Karpas-422 (cell line): Measurements from ENCODE around the gene CYP4A22. TPM values are rescaled to one million over a fixed set of nuclear protein-coding genes. Genes with fewer than 3 reads are reported as not detected.

Experiments used
- DNase-seq: peaks from one replicate; pipeline ENCODE4 v3.0.0-alpha.2; 2015
- H2AFZ ChIP-seq: fragments of 200-600 bp; sonication (generic); 2 replicates; pipeline ENCODE4 v1.6.1; 2014; ENCODE audit warnings: antibody characterized with exemption, low read length, mixed read lengths
- H3K27ac ChIP-seq: fragments of 200-600 bp; sonication (generic); 2 replicates; pipeline ENCODE4 v1.5.1; 2014; ENCODE audit warnings: mild to moderate bottlenecking, low read length, moderate library complexity
- H3K27me3 ChIP-seq: fragments of 200-600 bp; sonication (generic); 2 replicates; pipeline ENCODE4 v1.6.1; 2014; ENCODE audit warnings: low read length, mixed read lengths
- H3K36me3 ChIP-seq: fragments of 200-600 bp; sonication (generic); 2 replicates; pipeline ENCODE4 v1.6.1; 2014; ENCODE audit warnings: low read length, mixed read lengths; ENCODE audit not compliant: insufficient read depth
- H3K4me1 ChIP-seq: fragments of 200-600 bp; sonication (generic); 2 replicates; pipeline ENCODE4 v1.6.1; 2014; ENCODE audit warnings: mild to moderate bottlenecking, low read length, mixed read lengths
- H3K4me2 ChIP-seq: fragments of 200-600 bp; sonication (generic); 2 replicates; pipeline ENCODE4 v1.6.1; 2014; ENCODE audit warnings: low read length, low read depth, mild to moderate bottlenecking; ENCODE audit not compliant: poor library complexity, severe bottlenecking
- H3K4me3 ChIP-seq: fragments of 200-600 bp; sonication (generic); 2 replicates; pipeline ENCODE4 v1.5.1; 2014; ENCODE audit warnings: mild to moderate bottlenecking, antibody characterized with exemption, low read length, mixed read lengths
- H3K79me2 ChIP-seq: fragments of 200-600 bp; sonication (generic); 2 replicates; pipeline ENCODE4 v1.6.1; 2014; ENCODE audit warnings: mild to moderate bottlenecking, low read length, mixed read lengths
- H3K9ac ChIP-seq: fragments of 200-600 bp; sonication (generic); 2 replicates; pipeline ENCODE4 v1.6.0; 2014; ENCODE audit warnings: low read length
- H3K9me2 ChIP-seq: fragments of 200-600 bp; sonication (generic), shearing (Covaris generic); replicated peaks from 2 replicates; pipeline ENCODE4 v1.6.0; 2014; ENCODE audit warnings: mild to moderate bottlenecking, low read length, moderate library complexity; ENCODE audit not compliant: insufficient read depth
- H3K9me3 ChIP-seq: fragments of 300-700, 200-600 bp; sonication (generic); 2 replicates; pipeline ENCODE4 v1.6.1; 2014; ENCODE audit warnings: low read length, mixed read lengths
- H4K20me1 ChIP-seq: fragments of 200-600 bp; sonication (generic); 2 replicates; pipeline ENCODE4 v1.6.1; 2014; ENCODE audit warnings: mild to moderate bottlenecking, antibody characterized with exemption, low read length, low read depth; ENCODE audit not compliant: insufficient read depth
- total RNA-seq: library from RNA; depleted of rRNA; stranded (reverse); fragments of >200 nt; shearing (Covaris generic); gene quantifications from 2 replicates; pipeline ENCODE4 v1.2.3, GENCODE V29; 2014; ENCODE audit warnings: low replicate concordance

Gene CYP4A22
- total RNA-seq, 1 experiment from 2014 or later, result not detected

- Histone ChIP-seq H3K4me3 (no peak overlapping the region), H3K9me2 (no peaks in the 10 kb centered on the region), H3K4me1 (no peaks in the 10 kb centered on the region), H3K79me2 (no peaks in the 10 kb centered on the region), H3K27ac (no peak overlapping the region), H3K4me2 (no peak overlapping the region), H3K9ac (no peak overlapping the region), H3K9me3 (no peaks in the 10 kb centered on the region), H4K20me1 (no peaks in the 10 kb centered on the region), H3K36me3 (no peaks in the 10 kb centered on the region), H3K27me3 (no peaks in the 10 kb centered on the region), H2AFZ (no peak overlapping the region)
- DNase-seq, result no peak
Observed at GRCh38 chr1:47161298-47162040, 24.2 kb downstream of the CYP4A22 start.

GRCh38 chr1:47164552-47164951 is 27.3 kb downstream of the CYP4A22 start:
- no peak overlapping the region for H3K27ac ChIP-seq
- DNase-seq, result no peak
- no peak overlapping the region for H3K4me2 ChIP-seq
- H3K27me3 ChIP-seq, result no peaks in the 10 kb centered on the region
- H3K4me1 ChIP-seq, result no peaks in the 10 kb centered on the region
- no peak overlapping the region for H2AFZ ChIP-seq
- no peak overlapping the region for H3K9ac ChIP-seq
- no peak overlapping the region for H3K4me3 ChIP-seq
- H3K36me3 ChIP-seq, result no peaks in the 10 kb centered on the region
- no peaks in the 10 kb centered on the region for H3K9me3 ChIP-seq
- H4K20me1 ChIP-seq, result no peaks in the 10 kb centered on the region
- no peaks in the 10 kb centered on the region for H3K79me2 ChIP-seq
- no peaks in the 10 kb centered on the region for H3K9me2 ChIP-seq

GRCh38 chr1:47172782-47173181 is 35.5 kb downstream of the CYP4A22 start:
- no peaks in the 10 kb centered on the region for H3K27me3 ChIP-seq
- H3K27ac ChIP-seq, result no peak overlapping the region
- no peaks in the 10 kb centered on the region for H4K20me1 ChIP-seq
- H3K4me3 ChIP-seq, result no peak overlapping the region
- H3K9me2 ChIP-seq, result no peaks in the 10 kb centered on the region
- no peaks in the 10 kb centered on the region for H3K79me2 ChIP-seq
- H3K9me3 ChIP-seq, result no peaks in the 10 kb centered on the region
- no peak overlapping the region for H3K4me2 ChIP-seq
- H3K4me1 ChIP-seq, result no peaks in the 10 kb centered on the region
- H2AFZ ChIP-seq, result no peak overlapping the region
- H3K36me3 ChIP-seq, result no peaks in the 10 kb centered on the region
- no peak for DNase-seq
- no peak overlapping the region for H3K9ac ChIP-seq

GRCh38 chr1:47174656-47175020 is 37.4 kb downstream of the CYP4A22 start:
- H4K20me1 ChIP-seq, result no peaks in the 10 kb centered on the region
- no peak for DNase-seq
- H3K36me3 ChIP-seq, result no peaks in the 10 kb centered on the region
- H3K27ac ChIP-seq, result no peak overlapping the region
- H3K4me3 ChIP-seq, result no peak overlapping the region
- H3K4me2 ChIP-seq, result no peak overlapping the region
- H3K9me2 ChIP-seq, result no peaks in the 10 kb centered on the region
- H3K9me3 ChIP-seq, result no peaks in the 10 kb centered on the region
- no peak overlapping the region for H3K9ac ChIP-seq
- H3K79me2 ChIP-seq, result no peaks in the 10 kb centered on the region
- H3K4me1 ChIP-seq, result peaks cover 10% of the 10 kb centered on the region
- no peaks in the 10 kb centered on the region for H3K27me3 ChIP-seq
- H2AFZ ChIP-seq, result no peak overlapping the region

DNA sequence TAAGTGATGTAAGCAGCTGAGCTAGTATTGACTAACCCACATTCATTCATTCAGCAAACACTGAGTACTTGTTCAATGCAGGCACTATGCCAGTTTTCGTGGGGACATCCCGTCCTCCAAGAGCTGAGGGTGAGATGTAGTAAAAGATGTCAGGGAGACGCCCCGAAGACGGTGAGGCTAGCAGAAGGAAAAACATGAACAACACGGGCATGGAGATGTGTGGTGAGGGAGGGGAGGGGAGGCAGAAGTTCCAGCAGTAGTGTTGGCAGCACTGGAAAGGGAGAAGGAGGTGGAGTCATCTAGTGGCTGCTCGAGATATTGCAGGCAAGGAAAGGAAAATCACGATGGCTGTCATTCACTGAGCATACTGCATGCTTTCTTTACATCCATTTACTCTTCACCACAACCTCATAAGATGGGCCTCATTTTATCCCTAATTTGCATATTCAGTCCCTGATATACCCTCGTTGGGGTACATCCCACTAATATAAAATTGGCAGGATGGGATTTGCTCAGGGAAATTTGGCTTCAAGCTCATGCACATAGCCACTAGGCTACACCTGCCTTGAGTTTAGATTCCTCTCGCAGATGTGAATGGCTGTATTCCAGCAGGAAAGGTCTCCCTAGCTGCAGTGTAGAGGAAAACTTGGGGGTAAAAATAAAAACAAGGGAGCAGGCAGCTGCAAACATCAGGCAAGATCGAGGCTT is 38.1 kb downstream of the CYP4A22 start:
- no peaks in the 10 kb centered on the region for H3K79me2 ChIP-seq

GRCh38 chr1:47178020-47178419 is 40.8 kb downstream of the CYP4A22 start:
- Histone ChIP-seq H3K4me3 (no peak overlapping the region), H3K9me2 (no peaks in the 10 kb centered on the region), H3K27ac (no peak overlapping the region), H4K20me1 (no peaks in the 10 kb centered on the region), H3K9me3 (no peaks in the 10 kb centered on the region), H3K36me3 (no peaks in the 10 kb centered on the region), H3K27me3 (no peaks in the 10 kb centered on the region), H3K4me1 (peaks cover 16% of the 10 kb centered on the region), H2AFZ (no peak overlapping the region), H3K79me2 (no peaks in the 10 kb centered on the region), H3K4me2 (no peak overlapping the region), H3K9ac (0 out of 2 replicates have a peak overlapping the region, but pooled peaks have one; percentile 1)
- no peak for DNase-seq

More for the DNA sequence above, 38.1 kb downstream of the CYP4A22 start:
- Histone ChIP-seq H3K9me3 (no peaks in the 10 kb centered on the region), H3K4me1 (peaks cover 16% of the 10 kb centered on the region), H3K27ac (no peak overlapping the region), H2AFZ (no peak overlapping the region), H3K4me3 (no peak overlapping the region), H3K36me3 (no peaks in the 10 kb centered on the region), H3K4me2 (no peak overlapping the region), H4K20me1 (no peaks in the 10 kb centered on the region), H3K27me3 (no peaks in the 10 kb centered on the region), H3K9ac (no peak overlapping the region), H3K9me2 (no peaks in the 10 kb centered on the region)
- peak; percentile 79 for DNase-seq

DNA sequence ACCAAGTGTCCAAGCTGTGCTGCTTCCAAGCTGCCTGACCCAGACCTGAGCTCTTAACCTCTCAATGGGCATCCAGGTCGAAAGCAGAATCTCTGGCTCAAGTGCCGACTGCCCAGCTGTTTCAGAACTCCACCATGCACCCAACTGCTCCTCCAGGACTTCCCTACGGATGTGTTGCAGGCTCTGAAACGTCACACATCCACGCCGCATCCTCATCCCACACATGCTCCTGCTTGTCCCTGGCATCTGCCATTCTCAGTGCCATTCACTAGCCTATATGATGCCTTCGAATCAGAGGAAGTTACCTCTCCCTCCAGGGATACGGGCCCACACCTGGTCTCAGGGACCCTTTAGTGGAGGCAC is 41.4 kb downstream of the CYP4A22 start:
- Histone ChIP-seq H3K79me2 (no peaks in the 10 kb centered on the region), H3K9me3 (no peaks in the 10 kb centered on the region), H4K20me1 (no peaks in the 10 kb centered on the region), H3K4me2 (peak overlapping the region; percentile 82), H3K4me1 (peaks cover 16% of the 10 kb centered on the region), H2AFZ (peak overlapping the region; percentile 63; the same call in 1 of the 2 replicates), H3K36me3 (no peaks in the 10 kb centered on the region), H3K27ac (no peak overlapping the region), H3K4me3 (peak overlapping the region; percentile 68), H3K9ac (peak overlapping the region; percentile 74), H3K27me3 (no peaks in the 10 kb centered on the region), H3K9me2 (no peaks in the 10 kb centered on the region)
- no peak for DNase-seq

DNA sequence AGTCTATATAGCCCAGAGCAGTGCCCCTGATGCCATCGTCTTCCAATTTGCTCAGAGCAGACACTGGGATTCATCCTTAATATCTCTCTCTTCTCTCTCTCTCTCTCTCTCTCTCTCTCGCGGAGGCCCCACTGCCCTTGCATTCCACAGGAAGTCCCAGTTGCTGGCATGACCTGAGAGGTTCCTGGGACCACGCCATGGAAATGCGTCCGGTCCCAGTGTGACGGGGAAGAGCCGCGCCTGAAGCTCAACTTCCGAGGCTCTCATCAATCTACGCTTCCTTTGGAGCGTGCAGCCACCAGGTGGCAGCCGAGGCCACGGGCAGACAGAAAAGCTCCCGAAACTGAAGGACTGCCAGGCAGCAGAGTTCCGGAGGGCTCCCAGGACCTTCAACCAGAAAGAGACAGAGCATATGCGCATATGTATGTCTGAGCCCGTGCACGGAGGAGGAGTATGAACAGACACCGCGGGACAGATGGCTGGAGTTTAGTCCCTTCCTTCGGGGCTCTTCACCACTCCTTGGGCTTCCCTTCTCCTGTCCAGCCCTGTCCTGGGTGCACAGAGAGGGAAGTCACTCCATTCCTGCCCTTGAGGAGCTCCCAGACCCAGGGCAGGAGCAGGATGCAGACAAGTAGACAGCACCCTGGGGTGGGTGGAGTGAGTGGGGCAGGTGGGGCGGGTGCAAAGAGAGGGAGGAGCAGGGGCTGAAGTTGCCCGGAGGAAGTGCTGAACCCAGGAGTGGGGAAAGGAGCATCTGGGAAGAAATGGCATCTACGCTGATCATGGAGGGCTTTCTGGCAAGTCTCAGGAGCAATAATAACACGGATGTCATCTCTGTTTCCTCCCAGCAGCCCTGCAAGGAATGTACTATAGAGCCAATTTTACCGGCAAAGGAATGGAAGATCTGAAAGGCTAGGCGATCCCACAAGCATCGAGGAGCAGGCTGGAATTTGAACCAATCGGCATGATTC is 42.1 kb downstream of the CYP4A22 start:
- DNase-seq, result peak; percentile 96
- peak overlapping the region; percentile 74 for H3K9ac ChIP-seq
- H3K27ac ChIP-seq, result no peak overlapping the region

More for the DNA sequence above, 42.1 kb downstream of the CYP4A22 start:
- Histone ChIP-seq H3K9me2 (no peaks in the 10 kb centered on the region), H3K79me2 (no peaks in the 10 kb centered on the region), H4K20me1 (no peaks in the 10 kb centered on the region), H3K9me3 (no peaks in the 10 kb centered on the region), H3K27me3 (no peaks in the 10 kb centered on the region), H3K4me3 (peak overlapping the region; percentile 68), H3K4me1 (peaks cover 16% of the 10 kb centered on the region), H3K36me3 (no peaks in the 10 kb centered on the region), H3K4me2 (peak overlapping the region; percentile 82), H2AFZ (peak overlapping the region; percentile 99)
